Panc1 (cell line): Measurements from ENCODE around the gene AKT1. TPM values are rescaled to one million over a fixed set of nuclear protein-coding genes. Genes with fewer than 3 reads are reported as not detected.
A peak's percentile ranks its signal among the peaks of the same experiment; 100 is the strongest.

Experiments used
- ATAC-seq: fragments of 200-7000 bp; cut with Tn5 transposase; 2 replicates; pipeline ENCODE4 v1.9.1; 2020; ENCODE audit warnings: mild to moderate bottlenecking, moderate library complexity
- BruUV-seq: library from RNA; stranded (reverse); fragments of 400-500 nt; replicated peaks from 2 replicates; lab custom pipeline; 2021; lab: Mats Ljungman, UMichigan
- CTCF ChIA-PET: fragments of 300-600 bp; sonication (Branson Sonifier 250); formaldehyde crosslinking; loops from one replicate; lab custom pipeline; 2022; ENCODE audit warnings: antibody characterized with exemption; lab: Charles Lee
- POLR2A ChIA-PET: fragments of 300-600 bp; sonication (Branson Sonifier 250); formaldehyde crosslinking; loops from one replicate; lab custom pipeline; 2022; ENCODE audit warnings: antibody characterized with exemption; lab: Charles Lee
- DNase-seq: peaks from one replicate; pipeline ENCODE4 v3.0.0-alpha.2; 2010; ENCODE audit warnings: low read depth, low spot score
- H3K27ac ChIP-seq: 2 replicates; pipeline ENCODE4 v1.5.1; 2011; ENCODE audit warnings: mild to moderate bottlenecking, low read length, inconsistent platforms
- H3K27me3 ChIP-seq: fragments of 200-500 bp; sonication (Bioruptor generic); 2 replicates; pipeline ENCODE4 v1.6.0; 2014; ENCODE audit warnings: low read length, inconsistent platforms; ENCODE audit not compliant: control insufficient read depth, insufficient read depth
- H3K36me3 ChIP-seq: fragments of 200-500 bp; sonication (Bioruptor generic); 2 replicates; pipeline ENCODE4 v1.5.1; 2014; ENCODE audit warnings: inconsistent platforms, mild to moderate bottlenecking, low read length, moderate library complexity; ENCODE audit not compliant: control insufficient read depth, insufficient read depth
- H3K4me1 ChIP-seq: 2 replicates; pipeline ENCODE4 v1.5.1; 2011; ENCODE audit warnings: inconsistent platforms, mild to moderate bottlenecking, low read length, moderate library complexity; ENCODE audit not compliant: control insufficient read depth, insufficient read depth
- H3K4me3 ChIP-seq, 2 experiments: 2 replicates each; pipeline ENCODE4 v1.5.1; 2011 to 2012; ENCODE audit warnings: low read depth in 2 of 2, low read length in 2 of 2, mild to moderate bottlenecking in 2 of 2, inconsistent platforms in 1 of 2, moderate library complexity in 1 of 2
- H3K9me3 ChIP-seq: fragments of 200-500 bp; sonication (Bioruptor generic); 2 replicates; pipeline ENCODE4 v1.5.1; 2014; ENCODE audit warnings: low read depth, mild to moderate bottlenecking, inconsistent platforms, low read length, moderate library complexity; ENCODE audit not compliant: control insufficient read depth, insufficient read depth
- CTCF ChIP-seq: fragments of 450-650 bp; IDR thresholded peaks from 2 replicates; pipeline ENCODE4 v1.5.1; 2017; ENCODE audit warnings: mild to moderate bottlenecking
- POLR2AphosphoS5 ChIP-seq: IDR thresholded peaks from 2 replicates; pipeline ENCODE4 v1.6.1; 2012; ENCODE audit warnings: mild to moderate bottlenecking, low read depth, low read length, moderate library complexity
- SIN3A ChIP-seq: IDR thresholded peaks from 2 replicates; pipeline ENCODE4 v1.6.1; 2012; ENCODE audit warnings: low read depth, mild to moderate bottlenecking, low read length, moderate library complexity, borderline replicate concordance; ENCODE audit not compliant: insufficient read depth
- TCF7L2 ChIP-seq: IDR thresholded peaks from 2 replicates; pipeline ENCODE4 v1.6.1; 2011; ENCODE audit warnings: mild to moderate bottlenecking, low read depth, low read length, inconsistent platforms
- in situ Hi-C: cut with HindIII; loops from 2 replicates; pipeline ENCODE4 v1.10.0; 2016; ENCODE audit warnings: low sequenced_read_pairs, low pct_unique_long_range_greater_than_20kb
- intact Hi-C: fragments of 100-400 bp; cut with micrococcal nuclease; formaldehyde crosslinking; loops from one replicate; pipeline ENCODE4 v1.10.0; 2022; ENCODE audit not compliant: unreplicated experiment
- total RNA-seq: library from RNA; stranded (reverse); gene quantifications from one replicate; pipeline ENCODE4 v1.2.1, GENCODE V29; 2021; ENCODE audit not compliant: unreplicated experiment
- TF ChIP-seq, protein P1 (sequence below), 2 experiments: IDR thresholded peaks; 2 replicates each; pipeline ENCODE4 v1.6.1; 2011 to 2012; ENCODE audit warnings: low read depth in 2 of 2, control low read depth in 1 of 2, low read length in 1 of 2, mild to moderate bottlenecking in 1 of 2, moderate library complexity in 1 of 2; ENCODE audit not compliant: insufficient read depth in 1 of 2

AKT1 gene
- total RNA-seq, 1 experiment from 2014 or later: 175 TPM

DNA sequence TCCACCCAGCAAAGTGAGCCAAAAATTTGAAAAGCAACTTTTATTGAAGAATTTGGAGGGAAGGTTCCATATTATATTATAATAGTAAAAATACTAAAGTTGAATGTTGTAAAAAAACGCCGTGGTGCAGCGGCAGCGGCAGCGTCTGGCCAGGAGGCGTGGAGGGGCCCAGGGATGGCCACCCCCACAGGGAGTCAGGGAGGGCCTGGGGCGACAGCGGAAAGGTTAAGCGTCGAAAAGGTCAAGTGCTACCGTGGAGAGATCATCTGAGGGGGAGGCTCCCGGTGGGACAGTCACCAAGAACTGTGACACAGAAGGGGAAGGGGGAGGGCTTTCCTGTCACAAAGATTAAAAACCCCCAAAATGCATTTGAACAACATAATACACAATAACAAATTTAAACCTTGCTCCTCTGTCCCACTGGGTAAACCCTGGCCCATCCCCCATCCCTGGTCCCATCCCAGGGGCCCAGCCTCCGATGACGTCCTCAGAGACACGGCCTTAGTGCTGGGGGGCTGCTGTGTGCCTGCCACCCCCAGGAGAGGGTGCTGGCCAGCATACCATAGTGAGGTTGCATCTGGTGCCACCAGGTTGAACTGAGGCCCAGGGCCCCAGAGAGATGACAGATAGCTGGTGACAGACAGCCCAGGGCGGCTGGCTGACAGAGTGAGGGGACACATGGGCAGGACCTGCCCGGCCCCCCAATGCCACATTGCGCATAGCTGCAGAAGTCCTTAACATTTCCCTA lies 26.1 kb downstream of the AKT1 start:
- peaks cover 18% of the 10 kb centered on the region for H3K4me1 ChIP-seq
- BruUV-seq: TSS peak; percentile 95
- intact Hi-C loops (loop anchor here (5.0 kb wide), 1 partner anchor 58 kb away; no protein-coding TSS in a partner anchor), in situ Hi-C loops (no loop called here)
- H3K27ac ChIP-seq: peak overlapping the region; percentile 69; the same call in 1 of the 2 replicates
- H3K27me3 ChIP-seq: no peaks in the 10 kb centered on the region
- ChIA-PET CTCF (interaction anchor here (0.7 to 1.5 kb wide), 2 partner anchors 51 to 57 kb away, joined by 3 to 10 read pairs; no protein-coding TSS in a partner anchor), POLR2A (interaction anchor here (0.8 kb wide), 2 partner anchors 12 to 51 kb away, joined by 4 to 5 read pairs; no protein-coding TSS in a partner anchor)
- 0 out of 2 replicates have a peak, but pooled peaks have one; percentile 3 for TF ChIP-seq POLR2AphosphoS5
- no peak for TF ChIP-seq SIN3A
- no peaks in the 10 kb centered on the region; the same call in 1 of the 2 replicates for H3K36me3 ChIP-seq
- DNase-seq (no peak), ATAC-seq (0 out of 2 replicates have a peak, but pooled peaks have one; percentile 3)
- H3K4me3 ChIP-seq: no peak overlapping the region
- H3K9me3 ChIP-seq: no peaks in the 10 kb centered on the region

- peak overlapping the region; percentile 69 for H3K27ac ChIP-seq
- peaks cover 18% of the 10 kb centered on the region for H3K4me1 ChIP-seq
- H3K4me3 ChIP-seq: no peak overlapping the region
- ATAC-seq: peak; percentile 87
- no TSS peak for BruUV-seq
- no peaks in the 10 kb centered on the region; the same call in 1 of the 2 replicates for H3K36me3 ChIP-seq
- H3K27me3 ChIP-seq: no peaks in the 10 kb centered on the region
- TF ChIP-seq CTCF (peak; percentile 89), SIN3A (0 out of 2 replicates have a peak, but pooled peaks have one; percentile 7), POLR2AphosphoS5 (peak; percentile 21; the same call in 1 of the 2 replicates), TCF7L2 (no peak)
- TF ChIP-seq, protein P1, sequence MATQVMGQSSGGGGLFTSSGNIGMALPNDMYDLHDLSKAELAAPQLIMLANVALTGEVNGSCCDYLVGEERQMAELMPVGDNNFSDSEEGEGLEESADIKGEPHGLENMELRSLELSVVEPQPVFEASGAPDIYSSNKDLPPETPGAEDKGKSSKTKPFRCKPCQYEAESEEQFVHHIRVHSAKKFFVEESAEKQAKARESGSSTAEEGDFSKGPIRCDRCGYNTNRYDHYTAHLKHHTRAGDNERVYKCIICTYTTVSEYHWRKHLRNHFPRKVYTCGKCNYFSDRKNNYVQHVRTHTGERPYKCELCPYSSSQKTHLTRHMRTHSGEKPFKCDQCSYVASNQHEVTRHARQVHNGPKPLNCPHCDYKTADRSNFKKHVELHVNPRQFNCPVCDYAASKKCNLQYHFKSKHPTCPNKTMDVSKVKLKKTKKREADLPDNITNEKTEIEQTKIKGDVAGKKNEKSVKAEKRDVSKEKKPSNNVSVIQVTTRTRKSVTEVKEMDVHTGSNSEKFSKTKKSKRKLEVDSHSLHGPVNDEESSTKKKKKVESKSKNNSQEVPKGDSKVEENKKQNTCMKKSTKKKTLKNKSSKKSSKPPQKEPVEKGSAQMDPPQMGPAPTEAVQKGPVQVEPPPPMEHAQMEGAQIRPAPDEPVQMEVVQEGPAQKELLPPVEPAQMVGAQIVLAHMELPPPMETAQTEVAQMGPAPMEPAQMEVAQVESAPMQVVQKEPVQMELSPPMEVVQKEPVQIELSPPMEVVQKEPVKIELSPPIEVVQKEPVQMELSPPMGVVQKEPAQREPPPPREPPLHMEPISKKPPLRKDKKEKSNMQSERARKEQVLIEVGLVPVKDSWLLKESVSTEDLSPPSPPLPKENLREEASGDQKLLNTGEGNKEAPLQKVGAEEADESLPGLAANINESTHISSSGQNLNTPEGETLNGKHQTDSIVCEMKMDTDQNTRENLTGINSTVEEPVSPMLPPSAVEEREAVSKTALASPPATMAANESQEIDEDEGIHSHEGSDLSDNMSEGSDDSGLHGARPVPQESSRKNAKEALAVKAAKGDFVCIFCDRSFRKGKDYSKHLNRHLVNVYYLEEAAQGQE (IDR thresholded peaks at IDR 0.05; ENCODE audit: insufficient read depth in 1 of 2, low read depth in 2 of 2, low read length in 1 of 2): no peak
- CTCF ChIA-PET: interaction anchor here (1.4 to 1.5 kb wide), 2 partner anchors 16 to 58 kb away, joined by 5 to 10 read pairs; partner anchors contain the start of gene SIVA1
- no peaks in the 10 kb centered on the region for H3K9me3 ChIP-seq
- intact Hi-C loops: loop anchor here (5.0 kb wide), 1 partner anchor 59 kb away; no protein-coding TSS in a partner anchor
- in situ Hi-C loops: no loop called here
- POLR2A ChIA-PET: interaction anchor here (0.7 to 0.8 kb wide), 3 partner anchors 11 to 103 kb away, joined by 4 to 6 read pairs (median 5); no protein-coding TSS in a partner anchor
- peak; percentile 45 for DNase-seq
Observed at GRCh38 chr14:104768437-104769323, 26.9 kb downstream of the AKT1 start.
